Retinal pigment epithelial cell (primary cell): ENCODE measurements around the gene RGPD8.
"Not testable (repeated sequence)": the region's sequence is repeated elsewhere in the genome, so short reads cannot be mapped to it uniquely, and the experiment has no call there.

ENCODE experiments used
- DNase-seq: peaks from one replicate; pipeline ENCODE4 v3.0.0-alpha.2; 2010; ENCODE audit warnings: low read depth
- H3K4me3 ChIP-seq: 2 replicates; pipeline ENCODE4 v1.5.1; 2011; ENCODE audit warnings: mild to moderate bottlenecking, low read length, control low read depth, moderate library complexity
- TF ChIP-seq, protein P1 (sequence below): conservative IDR thresholded peaks from 2 replicates; pipeline ENCODE4 v1.5.1; 2011; ENCODE audit warnings: low read depth, low read length, control low read depth, inconsistent platforms

Gene RGPD8

GRCh38 chr2:112454586-112454985 lies 21.1 kb upstream of the RGPD8 start:
- TF ChIP-seq, protein P1, sequence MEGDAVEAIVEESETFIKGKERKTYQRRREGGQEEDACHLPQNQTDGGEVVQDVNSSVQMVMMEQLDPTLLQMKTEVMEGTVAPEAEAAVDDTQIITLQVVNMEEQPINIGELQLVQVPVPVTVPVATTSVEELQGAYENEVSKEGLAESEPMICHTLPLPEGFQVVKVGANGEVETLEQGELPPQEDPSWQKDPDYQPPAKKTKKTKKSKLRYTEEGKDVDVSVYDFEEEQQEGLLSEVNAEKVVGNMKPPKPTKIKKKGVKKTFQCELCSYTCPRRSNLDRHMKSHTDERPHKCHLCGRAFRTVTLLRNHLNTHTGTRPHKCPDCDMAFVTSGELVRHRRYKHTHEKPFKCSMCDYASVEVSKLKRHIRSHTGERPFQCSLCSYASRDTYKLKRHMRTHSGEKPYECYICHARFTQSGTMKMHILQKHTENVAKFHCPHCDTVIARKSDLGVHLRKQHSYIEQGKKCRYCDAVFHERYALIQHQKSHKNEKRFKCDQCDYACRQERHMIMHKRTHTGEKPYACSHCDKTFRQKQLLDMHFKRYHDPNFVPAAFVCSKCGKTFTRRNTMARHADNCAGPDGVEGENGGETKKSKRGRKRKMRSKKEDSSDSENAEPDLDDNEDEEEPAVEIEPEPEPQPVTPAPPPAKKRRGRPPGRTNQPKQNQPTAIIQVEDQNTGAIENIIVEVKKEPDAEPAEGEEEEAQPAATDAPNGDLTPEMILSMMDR: no peak
- no peak for DNase-seq
- H3K4me3 ChIP-seq: no peak overlapping the region

DNA sequence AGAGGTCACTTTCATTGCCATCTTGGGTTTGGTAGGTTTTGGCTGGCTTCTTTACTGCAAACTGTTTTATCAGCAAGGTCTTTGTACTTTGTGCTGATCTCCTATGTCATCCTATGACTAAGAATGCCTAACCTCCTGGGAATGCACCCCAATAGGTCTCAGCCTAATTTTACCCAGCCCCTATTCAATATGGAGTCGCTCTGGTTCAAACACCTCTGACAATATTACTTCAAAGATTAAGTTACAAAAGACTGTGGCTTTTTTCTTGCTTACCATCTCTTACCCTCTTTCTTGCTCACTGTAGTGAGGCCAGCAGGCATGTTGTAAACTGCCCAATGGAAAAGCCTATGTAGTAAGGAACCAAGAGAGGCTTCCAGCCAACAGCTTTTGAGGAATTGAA lies 17.9 kb upstream of the RGPD8 start:
- H3K4me3 ChIP-seq: no peak overlapping the region
- TF ChIP-seq, protein P1: no peak
- DNase-seq: no peak

DNA sequence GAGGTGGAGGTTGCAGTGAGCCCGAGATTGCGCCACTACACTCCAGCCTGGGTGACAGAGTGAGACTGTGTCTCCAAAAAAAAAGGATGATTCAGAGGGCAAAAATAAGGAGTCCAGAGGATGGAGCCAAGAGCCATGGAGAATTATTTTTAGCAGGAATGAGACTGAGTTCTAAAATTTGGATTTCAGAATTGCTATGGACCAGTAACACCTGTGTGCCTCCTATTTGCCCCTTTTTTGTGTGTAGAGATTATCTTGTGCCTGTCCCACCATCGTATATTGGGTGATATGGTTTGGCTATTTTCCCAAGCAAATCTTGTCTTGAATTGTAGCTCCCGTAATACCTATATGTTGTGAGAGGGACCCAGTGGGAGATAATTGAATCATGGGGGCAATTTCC lies 16.4 kb upstream of the RGPD8 start:
- H3K4me3 ChIP-seq: no peak overlapping the region
- DNase-seq: no peak
- TF ChIP-seq, protein P1: no peak

DNA sequence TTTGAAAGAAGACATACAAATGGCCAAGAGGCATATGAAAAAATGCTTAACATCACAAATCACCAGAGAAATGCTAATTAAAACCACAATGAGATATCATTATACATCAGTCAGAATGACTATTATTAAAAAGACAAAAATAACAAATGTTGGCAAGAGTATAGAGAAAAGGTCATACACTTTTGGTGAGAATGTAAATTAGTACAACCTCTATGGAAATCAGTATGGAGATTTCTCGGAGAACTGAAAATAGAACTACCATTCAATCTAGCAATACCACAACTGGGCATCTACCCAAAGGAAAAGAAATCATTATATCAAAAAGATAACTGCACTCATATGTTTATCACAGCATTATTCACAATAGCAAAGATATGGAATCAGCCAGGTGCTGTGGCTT lies 10.8 kb upstream of the RGPD8 start:
- not testable (repeated sequence) for H3K4me3 ChIP-seq, DNase-seq

GRCh38 chr2:112438603-112439261 lies 5.3 kb upstream of the RGPD8 start:
- not testable (repeated sequence) for H3K4me3 ChIP-seq, DNase-seq

- DNase-seq, H3K4me3 ChIP-seq: not testable (repeated sequence)
These were observed 4.0 kb upstream of the RGPD8 start for GRCh38 chr2:112437405-112437831.

GRCh38 chr2:112436993-112437392 lies 3.5 kb upstream of the RGPD8 start:
- DNase-seq, H3K4me3 ChIP-seq: not testable (repeated sequence)

- not testable (repeated sequence) for H3K4me3 ChIP-seq, DNase-seq
These were observed 2.4 kb upstream of the RGPD8 start for GRCh38 chr2:112435716-112436431.

DNA sequence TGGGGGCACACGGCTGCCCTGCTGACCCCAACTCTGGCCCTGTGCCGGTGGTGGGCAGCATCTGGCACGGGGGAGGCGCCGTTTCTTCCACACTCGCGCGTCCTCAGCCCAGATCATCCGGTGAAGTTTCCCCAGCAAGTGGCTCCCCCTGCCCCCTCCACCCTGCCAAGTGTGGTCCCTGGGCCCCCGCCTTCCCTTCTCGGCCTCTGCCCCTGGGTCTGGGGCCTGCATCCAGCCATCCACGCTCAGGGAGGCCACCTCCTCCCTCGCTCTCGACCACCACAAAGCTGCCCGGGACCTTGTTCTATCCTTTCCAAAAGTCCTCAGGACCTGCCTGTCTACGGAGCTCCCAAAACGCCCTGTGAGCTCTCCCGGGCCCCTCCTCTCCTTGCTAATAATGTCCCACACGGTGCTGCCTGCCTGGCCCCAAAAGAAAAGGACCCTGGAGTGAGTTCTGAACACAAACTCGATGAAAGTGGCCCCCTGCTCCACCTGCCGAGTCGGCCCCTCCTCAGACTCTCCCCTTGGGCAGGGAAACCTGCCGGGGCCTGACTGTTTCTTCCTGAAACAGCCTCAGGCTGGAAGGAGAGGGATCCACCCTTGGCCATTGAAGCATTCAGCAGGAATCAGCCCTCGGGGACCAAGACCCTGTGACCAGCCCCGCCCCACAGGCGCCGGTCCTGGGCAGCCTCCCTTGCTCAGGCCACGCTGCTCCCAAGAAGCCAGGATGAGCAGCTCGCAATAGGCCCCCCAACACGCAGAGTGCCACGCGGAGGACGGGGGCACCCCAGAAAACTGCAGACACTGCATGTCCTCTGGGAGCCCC lies 1.7 kb upstream of the RGPD8 start:
- DNase-seq, H3K4me3 ChIP-seq: not testable (repeated sequence)

DNA sequence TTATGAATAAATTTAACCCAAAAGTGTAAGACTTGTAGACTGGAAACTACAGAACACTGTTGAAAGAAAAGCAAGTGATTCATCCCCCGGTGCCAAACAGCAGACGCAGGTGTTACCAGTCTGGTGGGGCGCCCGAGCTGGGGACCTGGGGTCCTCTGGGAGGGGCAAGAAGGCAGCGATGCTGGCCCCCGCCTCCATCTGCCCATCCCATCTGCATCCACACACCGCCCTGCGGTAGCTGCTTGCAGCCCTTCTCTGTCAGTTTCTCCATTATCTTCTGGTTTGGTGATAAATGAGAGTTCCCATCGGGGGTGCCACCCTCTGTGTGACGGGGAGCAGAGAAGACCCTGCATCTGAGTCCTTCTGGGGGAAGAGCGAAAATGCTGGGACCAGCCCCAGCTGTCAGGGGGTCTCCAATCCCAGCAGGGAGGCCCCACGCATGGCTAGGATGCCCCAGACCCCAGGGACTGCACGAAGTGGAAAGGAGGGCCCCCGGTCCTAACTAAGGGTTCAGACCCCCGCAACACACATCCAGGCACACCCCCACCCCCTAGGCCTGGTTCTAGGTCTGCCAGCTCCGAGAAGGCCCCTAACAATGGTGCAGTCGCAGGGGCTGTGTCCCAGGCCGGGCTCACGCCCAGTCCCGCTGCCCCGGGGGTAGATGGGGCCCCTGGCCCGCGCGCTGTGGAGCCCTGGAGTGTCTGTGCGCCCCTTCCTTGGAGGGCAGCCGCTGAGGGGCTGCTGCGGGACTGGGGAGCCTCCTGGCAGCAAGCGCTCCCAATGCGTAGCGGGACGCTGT lies 686 bp upstream of the RGPD8 start:
- TF ChIP-seq, protein P1: no peak
- no peak overlapping the region for H3K4me3 ChIP-seq
- DNase-seq: no peak

DNA sequence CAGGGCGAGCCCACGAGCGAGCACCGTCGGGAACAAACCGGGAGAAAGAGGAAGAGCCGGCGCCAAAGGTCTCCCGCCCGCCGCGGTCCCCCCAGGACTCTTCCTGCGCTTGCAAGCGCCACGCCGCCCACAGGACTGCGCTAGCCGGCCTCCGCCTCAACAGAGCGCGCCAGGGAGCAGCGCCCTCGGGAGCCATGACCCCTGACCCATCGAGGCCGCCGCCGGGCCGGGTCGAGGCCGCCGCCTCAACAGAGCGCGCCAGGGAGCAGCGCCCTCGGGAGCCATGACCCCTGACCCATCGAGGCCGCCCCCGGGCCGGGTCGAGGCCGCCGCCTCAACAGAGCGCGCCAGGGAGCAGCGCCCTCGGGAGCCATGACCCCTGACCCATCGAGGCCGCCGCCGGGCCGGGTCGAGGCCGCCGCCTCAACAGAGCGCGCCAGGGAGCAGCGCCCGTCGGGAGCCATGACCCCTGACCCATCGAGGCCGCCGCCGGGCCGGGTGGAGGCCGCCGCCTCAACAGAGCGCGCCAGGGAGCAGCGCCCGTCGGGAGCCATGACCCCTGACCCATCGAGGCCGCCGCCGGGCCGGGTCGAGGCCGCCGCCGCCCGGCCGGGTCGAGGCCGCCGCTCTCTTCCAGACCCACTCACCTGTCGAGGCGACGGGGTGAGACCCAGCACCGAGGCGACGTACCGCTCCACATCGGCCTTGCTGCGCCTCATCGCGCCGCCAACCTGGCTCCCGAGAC lies 538 bp downstream of the RGPD8 start:
- DNase-seq: not testable (repeated sequence)
- H3K4me3 ChIP-seq: peak overlapping the region; percentile 41

DNA sequence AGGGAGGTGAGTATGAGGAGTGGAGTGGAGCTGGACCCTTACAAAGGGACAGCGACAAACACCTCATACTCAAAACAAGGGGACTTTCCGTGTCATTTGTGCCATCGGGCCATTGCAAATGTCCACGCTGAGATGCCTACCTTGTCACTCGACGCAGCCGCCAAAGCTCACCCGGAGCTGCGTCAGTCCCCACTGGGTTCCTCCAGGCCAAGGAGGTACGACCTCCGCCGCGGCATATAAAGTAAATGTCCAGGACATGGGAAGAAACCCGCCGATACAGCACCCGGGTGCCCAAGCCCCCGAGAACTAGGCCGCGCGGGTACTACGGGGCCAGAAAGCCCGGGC lies 1.1 kb downstream of the RGPD8 start:
- DNase-seq: not testable (repeated sequence)
- H3K4me3 ChIP-seq: peak overlapping the region; percentile 41
